ENCODE results near the gene RNF17. TPM values are rescaled to one million over a fixed set of nuclear protein-coding genes. Genes with fewer than 3 reads are reported as not detected.

The RNF17 gene
- total and polyA plus RNA-seq, 2 of the 8 experiments (the other 6 are each of a cell fraction or from before 2014, with no cell fraction given): not detected

DNA sequence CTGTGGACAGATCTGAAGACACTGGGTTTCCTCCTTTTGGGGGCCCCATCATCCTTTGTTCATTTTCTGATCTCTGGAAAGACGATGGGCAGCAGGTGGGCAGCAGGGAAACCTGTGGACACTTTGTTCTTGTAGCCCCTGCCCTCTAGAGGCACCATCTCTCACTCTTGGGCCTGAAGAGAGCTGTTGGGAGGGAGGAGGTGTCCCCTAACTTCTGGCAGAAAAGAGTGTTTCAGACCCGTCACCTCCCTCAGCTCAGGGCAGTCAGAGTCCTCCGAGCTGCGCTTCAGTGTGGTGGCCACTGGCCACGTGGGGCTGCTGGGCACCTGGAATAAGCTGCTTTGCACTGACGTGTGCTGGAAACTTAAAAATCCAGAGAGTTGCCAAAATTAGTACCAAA is 26.9 kb upstream of the RNF17 start (continued):
- TF ChIP-seq, protein P1, sequence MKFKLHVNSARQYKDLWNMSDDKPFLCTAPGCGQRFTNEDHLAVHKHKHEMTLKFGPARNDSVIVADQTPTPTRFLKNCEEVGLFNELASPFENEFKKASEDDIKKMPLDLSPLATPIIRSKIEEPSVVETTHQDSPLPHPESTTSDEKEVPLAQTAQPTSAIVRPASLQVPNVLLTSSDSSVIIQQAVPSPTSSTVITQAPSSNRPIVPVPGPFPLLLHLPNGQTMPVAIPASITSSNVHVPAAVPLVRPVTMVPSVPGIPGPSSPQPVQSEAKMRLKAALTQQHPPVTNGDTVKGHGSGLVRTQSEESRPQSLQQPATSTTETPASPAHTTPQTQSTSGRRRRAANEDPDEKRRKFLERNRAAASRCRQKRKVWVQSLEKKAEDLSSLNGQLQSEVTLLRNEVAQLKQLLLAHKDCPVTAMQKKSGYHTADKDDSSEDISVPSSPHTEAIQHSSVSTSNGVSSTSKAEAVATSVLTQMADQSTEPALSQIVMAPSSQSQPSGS (IDR thresholded peaks at IDR 0.05; ENCODE audit: low read length): no peak
- TF ChIP-seq TAF1 (IDR thresholded peaks at IDR 0.05; ENCODE audit: low read depth, low read length): no peak
- TF ChIP-seq, protein P2, sequence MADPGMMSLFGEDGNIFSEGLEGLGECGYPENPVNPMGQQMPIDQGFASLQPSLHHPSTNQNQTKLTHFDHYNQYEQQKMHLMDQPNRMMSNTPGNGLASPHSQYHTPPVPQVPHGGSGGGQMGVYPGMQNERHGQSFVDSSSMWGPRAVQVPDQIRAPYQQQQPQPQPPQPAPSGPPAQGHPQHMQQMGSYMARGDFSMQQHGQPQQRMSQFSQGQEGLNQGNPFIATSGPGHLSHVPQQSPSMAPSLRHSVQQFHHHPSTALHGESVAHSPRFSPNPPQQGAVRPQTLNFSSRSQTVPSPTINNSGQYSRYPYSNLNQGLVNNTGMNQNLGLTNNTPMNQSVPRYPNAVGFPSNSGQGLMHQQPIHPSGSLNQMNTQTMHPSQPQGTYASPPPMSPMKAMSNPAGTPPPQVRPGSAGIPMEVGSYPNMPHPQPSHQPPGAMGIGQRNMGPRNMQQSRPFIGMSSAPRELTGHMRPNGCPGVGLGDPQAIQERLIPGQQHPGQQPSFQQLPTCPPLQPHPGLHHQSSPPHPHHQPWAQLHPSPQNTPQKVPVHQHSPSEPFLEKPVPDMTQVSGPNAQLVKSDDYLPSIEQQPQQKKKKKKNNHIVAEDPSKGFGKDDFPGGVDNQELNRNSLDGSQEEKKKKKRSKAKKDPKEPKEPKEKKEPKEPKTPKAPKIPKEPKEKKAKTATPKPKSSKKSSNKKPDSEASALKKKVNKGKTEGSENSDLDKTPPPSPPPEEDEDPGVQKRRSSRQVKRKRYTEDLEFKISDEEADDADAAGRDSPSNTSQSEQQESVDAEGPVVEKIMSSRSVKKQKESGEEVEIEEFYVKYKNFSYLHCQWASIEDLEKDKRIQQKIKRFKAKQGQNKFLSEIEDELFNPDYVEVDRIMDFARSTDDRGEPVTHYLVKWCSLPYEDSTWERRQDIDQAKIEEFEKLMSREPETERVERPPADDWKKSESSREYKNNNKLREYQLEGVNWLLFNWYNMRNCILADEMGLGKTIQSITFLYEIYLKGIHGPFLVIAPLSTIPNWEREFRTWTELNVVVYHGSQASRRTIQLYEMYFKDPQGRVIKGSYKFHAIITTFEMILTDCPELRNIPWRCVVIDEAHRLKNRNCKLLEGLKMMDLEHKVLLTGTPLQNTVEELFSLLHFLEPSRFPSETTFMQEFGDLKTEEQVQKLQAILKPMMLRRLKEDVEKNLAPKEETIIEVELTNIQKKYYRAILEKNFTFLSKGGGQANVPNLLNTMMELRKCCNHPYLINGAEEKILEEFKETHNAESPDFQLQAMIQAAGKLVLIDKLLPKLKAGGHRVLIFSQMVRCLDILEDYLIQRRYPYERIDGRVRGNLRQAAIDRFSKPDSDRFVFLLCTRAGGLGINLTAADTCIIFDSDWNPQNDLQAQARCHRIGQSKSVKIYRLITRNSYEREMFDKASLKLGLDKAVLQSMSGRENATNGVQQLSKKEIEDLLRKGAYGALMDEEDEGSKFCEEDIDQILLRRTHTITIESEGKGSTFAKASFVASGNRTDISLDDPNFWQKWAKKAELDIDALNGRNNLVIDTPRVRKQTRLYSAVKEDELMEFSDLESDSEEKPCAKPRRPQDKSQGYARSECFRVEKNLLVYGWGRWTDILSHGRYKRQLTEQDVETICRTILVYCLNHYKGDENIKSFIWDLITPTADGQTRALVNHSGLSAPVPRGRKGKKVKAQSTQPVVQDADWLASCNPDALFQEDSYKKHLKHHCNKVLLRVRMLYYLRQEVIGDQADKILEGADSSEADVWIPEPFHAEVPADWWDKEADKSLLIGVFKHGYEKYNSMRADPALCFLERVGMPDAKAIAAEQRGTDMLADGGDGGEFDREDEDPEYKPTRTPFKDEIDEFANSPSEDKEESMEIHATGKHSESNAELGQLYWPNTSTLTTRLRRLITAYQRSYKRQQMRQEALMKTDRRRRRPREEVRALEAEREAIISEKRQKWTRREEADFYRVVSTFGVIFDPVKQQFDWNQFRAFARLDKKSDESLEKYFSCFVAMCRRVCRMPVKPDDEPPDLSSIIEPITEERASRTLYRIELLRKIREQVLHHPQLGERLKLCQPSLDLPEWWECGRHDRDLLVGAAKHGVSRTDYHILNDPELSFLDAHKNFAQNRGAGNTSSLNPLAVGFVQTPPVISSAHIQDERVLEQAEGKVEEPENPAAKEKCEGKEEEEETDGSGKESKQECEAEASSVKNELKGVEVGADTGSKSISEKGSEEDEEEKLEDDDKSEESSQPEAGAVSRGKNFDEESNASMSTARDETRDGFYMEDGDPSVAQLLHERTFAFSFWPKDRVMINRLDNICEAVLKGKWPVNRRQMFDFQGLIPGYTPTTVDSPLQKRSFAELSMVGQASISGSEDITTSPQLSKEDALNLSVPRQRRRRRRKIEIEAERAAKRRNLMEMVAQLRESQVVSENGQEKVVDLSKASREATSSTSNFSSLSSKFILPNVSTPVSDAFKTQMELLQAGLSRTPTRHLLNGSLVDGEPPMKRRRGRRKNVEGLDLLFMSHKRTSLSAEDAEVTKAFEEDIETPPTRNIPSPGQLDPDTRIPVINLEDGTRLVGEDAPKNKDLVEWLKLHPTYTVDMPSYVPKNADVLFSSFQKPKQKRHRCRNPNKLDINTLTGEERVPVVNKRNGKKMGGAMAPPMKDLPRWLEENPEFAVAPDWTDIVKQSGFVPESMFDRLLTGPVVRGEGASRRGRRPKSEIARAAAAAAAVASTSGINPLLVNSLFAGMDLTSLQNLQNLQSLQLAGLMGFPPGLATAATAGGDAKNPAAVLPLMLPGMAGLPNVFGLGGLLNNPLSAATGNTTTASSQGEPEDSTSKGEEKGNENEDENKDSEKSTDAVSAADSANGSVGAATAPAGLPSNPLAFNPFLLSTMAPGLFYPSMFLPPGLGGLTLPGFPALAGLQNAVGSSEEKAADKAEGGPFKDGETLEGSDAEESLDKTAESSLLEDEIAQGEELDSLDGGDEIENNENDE (IDR thresholded peaks at IDR 0.05; ENCODE audit: insufficient replicate concordance, low read length): no peak
- TF ChIP-seq CBX8 (IDR thresholded peaks at IDR 0.05; ENCODE audit: borderline replicate concordance, low read depth, low read length): no peak
- no peak for TF ChIP-seq BCL11A (IDR thresholded peaks at IDR 0.05; ENCODE audit: low read depth in 2 of 2, low read length in 2 of 2)
- no peak for TF ChIP-seq SP1 (IDR thresholded peaks at IDR 0.05; ENCODE audit: low read depth, low read length)
